ENCODE results near the gene LSM7.
"Not testable (repeated sequence)": the region's sequence is repeated elsewhere in the genome, so short reads cannot be mapped to it uniquely, and the experiment has no call there.

Gene LSM7

GRCh38 chr19:2359992-2360685 lies 31.8 kb upstream of the LSM7 start, which contains the start of gene TMPRSS9:
Gene TMPRSS9 (plus strand): TSS chr19:2360265. CDS start chr19:2389786, 29,521 bp downstream.
- Mint-ChIP-seq H3K36me3 (no peaks in the 10 kb centered on the region), H3K27me3 (peaks cover 7% of the 10 kb centered on the region), H3K27ac (no peak within 1 kb of the TSS), H3K4me3 (no peak within 1 kb of the TSS), H3K9me3 (ENCODE audit: low read depth) (no peaks in the 10 kb centered on the region), H3K4me1 (ENCODE audit: low read depth) (peaks cover 5% of the 10 kb centered on the region)

- no peak overlapping the region for H3K27ac Mint-ChIP-seq
- no peak overlapping the region for H3K4me3 Mint-ChIP-seq
- H3K36me3 Mint-ChIP-seq = no peaks in the 10 kb centered on the region
- H3K4me1 Mint-ChIP-seq (ENCODE audit: low read depth) = peaks cover 5% of the 10 kb centered on the region
- no peaks in the 10 kb centered on the region for H3K9me3 Mint-ChIP-seq (ENCODE audit: low read depth)
- peaks cover 4% of the 10 kb centered on the region for H3K27me3 Mint-ChIP-seq
These were observed 30.3 kb upstream of the LSM7 start for GRCh38 chr19:2358548-2359173.

DNA sequence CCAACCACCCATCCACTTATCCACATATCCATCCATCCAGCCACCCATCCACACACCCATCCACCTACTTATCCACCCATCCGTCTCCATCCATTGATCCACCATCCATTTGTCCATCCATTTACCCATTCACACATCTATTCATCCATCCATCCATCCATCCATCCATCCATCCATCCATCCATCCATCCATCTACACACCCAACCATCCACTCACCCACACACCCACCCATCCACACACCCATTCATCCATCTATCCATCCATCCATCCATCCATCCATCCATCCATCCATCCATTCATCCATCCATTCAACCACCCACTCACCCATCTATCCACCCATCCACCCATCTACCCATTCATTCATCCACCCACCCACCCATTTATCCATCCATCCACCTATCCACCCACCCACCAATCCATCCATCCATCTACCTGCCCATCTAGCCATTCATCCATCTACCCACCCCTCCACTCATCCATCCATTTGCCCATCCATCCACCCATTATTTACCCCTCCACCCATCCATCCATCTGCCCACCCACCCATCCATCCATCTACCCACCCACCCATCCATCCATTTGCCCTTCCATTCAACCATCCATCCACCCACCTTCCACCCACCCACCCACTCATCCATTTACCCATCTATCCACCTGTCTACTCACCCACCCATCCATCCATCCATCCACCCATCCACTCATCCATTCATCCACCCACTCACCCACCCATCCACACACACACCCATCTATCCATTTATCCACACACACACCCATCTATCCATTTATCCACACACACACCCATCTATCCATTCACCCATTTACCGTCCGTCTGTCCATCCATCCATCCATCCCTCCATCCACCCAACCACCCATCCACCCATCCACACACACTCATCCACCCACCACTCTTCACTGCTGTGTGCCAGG lies 29.2 kb upstream of the LSM7 start:
- Mint-ChIP-seq H3K36me3 (no peaks in the 10 kb centered on the region), H3K4me1 (ENCODE audit: low read depth) (peaks cover 5% of the 10 kb centered on the region), H3K27me3 (peaks cover 4% of the 10 kb centered on the region), H3K27ac (no peak overlapping the region), H3K4me3 (no peak overlapping the region), H3K9me3 (ENCODE audit: low read depth) (no peaks in the 10 kb centered on the region)

DNA sequence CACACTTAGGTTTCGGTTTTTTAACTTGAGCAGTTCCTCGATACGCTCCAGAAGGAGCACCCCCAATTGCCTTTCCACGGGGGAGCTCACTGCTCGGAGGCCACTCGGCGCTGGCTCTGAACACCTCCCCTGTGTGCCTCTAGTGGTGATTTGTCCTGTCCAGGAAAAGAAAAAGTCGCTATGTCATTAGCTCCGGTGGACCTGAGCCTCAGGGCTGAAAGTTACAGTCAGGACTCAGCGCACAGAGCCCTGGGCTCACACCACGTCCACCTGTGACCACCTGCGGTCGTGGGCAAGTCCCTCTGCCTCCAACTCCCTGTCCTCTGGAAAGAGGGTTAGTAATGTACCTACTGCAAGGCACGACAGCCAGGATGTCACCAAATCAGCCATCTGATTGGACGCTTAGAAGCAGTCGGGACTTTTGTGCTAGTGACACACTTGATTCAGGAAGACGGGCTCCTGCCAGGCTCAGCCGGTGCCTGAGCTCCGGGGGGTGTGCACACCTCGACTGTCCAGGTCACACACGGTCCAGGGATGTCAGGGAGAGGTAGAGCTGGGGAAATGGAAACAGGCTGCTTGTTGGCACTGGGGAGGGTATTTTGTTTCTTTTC lies 27.8 kb upstream of the LSM7 start:
- no peaks in the 10 kb centered on the region for H3K36me3 Mint-ChIP-seq
- no peak overlapping the region for H3K27ac Mint-ChIP-seq
- no peaks in the 10 kb centered on the region for H3K9me3 Mint-ChIP-seq (ENCODE audit: low read depth)
- H3K4me3 Mint-ChIP-seq = no peak overlapping the region
- H3K27me3 Mint-ChIP-seq = peaks cover 4% of the 10 kb centered on the region
- H3K4me1 Mint-ChIP-seq (ENCODE audit: low read depth) = peaks cover 5% of the 10 kb centered on the region

DNA sequence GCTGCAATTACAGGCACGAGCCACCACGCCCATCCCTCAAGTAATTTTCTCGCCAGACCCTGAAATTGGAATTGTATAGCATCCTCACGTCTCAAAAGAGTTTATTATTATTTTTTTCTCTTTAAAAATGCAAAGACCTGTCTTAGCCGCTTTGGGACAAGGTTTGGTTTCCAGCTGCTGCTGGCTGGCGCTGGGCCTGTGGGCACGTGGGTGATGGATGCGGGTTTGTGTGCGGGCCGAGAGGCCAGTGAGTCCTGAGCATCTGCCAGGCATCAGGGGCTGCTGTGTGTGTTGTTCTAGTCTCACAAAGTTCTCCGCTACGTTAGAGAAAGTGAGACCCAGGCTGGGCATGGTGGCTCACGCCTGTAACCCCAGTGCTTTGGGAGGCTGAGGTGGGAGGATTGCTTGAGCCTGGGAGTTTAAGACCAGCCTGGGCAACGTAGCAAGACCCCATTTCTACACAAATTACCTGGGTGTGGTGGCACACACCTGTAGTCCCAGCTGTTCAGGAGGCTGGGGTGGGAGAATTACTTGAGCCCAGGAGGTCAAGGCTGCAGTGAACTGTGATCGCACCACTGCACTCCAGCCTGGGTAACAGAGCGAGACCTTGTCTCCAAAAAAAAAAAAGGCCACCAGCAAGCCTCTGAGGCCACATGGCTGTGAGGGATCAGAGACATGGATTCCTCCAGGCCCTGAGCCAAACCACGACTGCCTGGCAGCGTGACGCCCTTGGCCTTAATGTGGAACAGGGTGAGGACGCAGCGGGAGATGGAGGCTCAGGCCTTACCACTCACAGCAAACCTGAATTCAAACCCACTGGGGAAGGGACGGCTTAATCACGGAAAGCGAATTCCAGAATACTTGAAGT lies 27.0 kb upstream of the LSM7 start:
- Mint-ChIP-seq H3K27ac (no peak overlapping the region), H3K4me1 (ENCODE audit: low read depth) (peaks cover 1% of the 10 kb centered on the region), H3K4me3 (no peak overlapping the region), H3K9me3 (ENCODE audit: low read depth) (no peaks in the 10 kb centered on the region), H3K36me3 (no peaks in the 10 kb centered on the region), H3K27me3 (peaks cover under 1% of the 10 kb centered on the region)

DNA sequence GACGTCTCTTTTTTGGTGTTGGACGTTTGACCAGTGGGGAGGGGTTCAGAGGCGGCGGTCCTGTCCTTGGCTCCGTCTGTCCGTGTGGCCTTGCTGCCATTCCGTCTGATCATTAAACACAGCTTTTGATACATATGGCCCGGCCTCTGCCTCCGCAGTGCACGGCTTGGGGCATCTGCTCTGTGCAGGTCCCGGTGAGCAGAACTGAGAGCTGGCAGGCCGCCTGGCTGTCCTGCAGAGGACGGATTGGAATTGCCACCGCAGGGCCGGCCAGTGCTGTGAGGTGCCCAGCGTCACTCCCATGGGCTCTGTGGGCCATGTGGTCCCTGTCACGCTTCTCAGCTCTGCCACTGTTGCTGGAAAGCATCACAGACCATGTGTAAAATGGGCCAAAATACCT lies 26.3 kb upstream of the LSM7 start:
- H3K9me3 Mint-ChIP-seq (ENCODE audit: low read depth) = no peaks in the 10 kb centered on the region
- no peaks in the 10 kb centered on the region for H3K4me1 Mint-ChIP-seq (ENCODE audit: low read depth)
- no peak overlapping the region for H3K27ac Mint-ChIP-seq
- H3K4me3 Mint-ChIP-seq = no peak overlapping the region
- no peaks in the 10 kb centered on the region for H3K36me3 Mint-ChIP-seq
- no peaks in the 10 kb centered on the region for H3K27me3 Mint-ChIP-seq

GRCh38 chr19:2353887-2354592 lies 25.7 kb upstream of the LSM7 start:
- Mint-ChIP-seq H3K4me1 (ENCODE audit: low read depth) (no peaks in the 10 kb centered on the region), H3K4me3 (no peak overlapping the region), H3K9me3 (ENCODE audit: low read depth) (no peaks in the 10 kb centered on the region), H3K27ac (no peak overlapping the region), H3K36me3 (no peaks in the 10 kb centered on the region), H3K27me3 (no peaks in the 10 kb centered on the region)

DNA sequence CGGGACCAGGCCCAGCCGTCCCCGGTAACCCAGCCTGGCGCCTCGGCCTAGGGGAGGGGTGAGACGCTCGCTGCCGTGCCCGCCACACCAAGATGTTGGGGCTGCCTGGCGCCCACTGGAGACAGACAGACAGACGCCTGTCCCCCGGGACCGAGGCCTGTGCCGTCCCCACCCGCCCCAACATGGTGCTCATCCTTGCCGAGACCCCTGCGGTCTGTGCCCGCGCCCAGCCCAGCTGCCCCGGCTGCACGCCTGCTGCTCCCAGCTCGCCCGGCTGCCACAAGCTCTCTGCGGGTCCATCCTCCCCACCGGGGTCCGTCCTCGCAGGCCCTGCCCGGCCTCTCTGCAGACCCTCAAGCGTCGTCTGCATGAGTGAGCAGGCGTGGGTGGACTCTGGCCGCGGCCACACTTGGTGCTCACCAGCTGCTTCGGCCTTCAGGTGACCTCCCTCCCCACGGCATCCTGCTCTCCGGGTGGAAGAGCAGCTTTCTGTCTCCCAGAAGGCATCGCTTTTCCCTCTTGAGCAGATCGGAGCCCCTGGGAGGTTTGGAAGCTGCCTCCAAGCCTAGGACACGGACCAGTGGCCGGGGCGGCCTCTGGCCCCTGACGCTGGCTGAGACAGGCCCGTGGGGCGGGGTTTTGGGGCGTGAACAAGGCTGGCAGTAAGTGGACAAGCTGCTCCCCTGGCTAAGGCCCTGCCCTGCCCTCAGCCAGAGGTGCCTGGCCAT lies 24.9 kb upstream of the LSM7 start:
- H3K27me3 Mint-ChIP-seq = no peaks in the 10 kb centered on the region
- H3K27ac Mint-ChIP-seq = no peak overlapping the region
- no peaks in the 10 kb centered on the region for H3K9me3 Mint-ChIP-seq (ENCODE audit: low read depth)
- no peaks in the 10 kb centered on the region for H3K4me1 Mint-ChIP-seq (ENCODE audit: low read depth)
- no peak overlapping the region for H3K4me3 Mint-ChIP-seq
- no peaks in the 10 kb centered on the region for H3K36me3 Mint-ChIP-seq

DNA sequence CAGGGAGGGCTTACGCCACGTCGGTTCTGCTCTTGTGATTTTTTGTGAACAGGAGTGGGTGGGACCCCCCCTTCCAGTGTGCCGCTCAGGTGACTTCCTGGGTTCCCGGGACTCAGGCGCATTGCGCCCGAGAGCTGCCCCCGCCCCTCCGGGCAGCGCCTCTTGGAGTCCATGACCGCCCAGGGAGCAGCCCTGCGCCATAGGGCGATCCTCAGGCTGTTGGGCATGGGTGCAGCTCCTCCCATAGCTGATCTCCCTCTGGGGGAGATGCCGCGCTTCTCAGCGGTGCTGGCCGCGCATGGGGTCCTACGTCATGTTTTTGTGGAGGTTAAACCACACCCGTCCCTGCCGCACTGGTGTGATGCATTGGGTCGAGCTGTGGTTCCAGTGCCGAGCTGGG lies 23.7 kb upstream of the LSM7 start:
- H3K27ac Mint-ChIP-seq = no peak overlapping the region

DNA sequence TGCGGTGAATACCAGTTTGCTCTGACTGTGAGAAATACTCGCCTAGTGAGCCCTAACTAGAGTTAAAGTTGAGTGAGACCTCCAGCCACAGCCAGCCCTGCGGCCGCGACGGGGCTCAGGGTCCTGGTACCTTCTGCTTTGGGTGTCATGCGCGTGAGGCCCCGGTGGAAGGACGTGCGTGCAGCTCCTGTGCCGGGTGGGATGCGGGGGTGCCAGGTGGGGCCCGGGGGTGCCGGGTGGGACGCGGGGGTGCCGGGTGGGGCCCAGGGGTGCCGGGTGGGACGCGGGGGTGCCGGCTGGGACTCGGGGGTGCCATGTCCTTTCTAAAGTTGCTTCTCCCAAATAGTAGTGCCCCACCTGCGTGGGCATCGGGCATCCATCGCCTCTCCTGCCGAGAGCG lies 23.2 kb upstream of the LSM7 start:
- no peaks in the 10 kb centered on the region for H3K27me3 Mint-ChIP-seq
- no peaks in the 10 kb centered on the region for H3K4me1 Mint-ChIP-seq (ENCODE audit: low read depth)
- no peak overlapping the region for H3K27ac Mint-ChIP-seq
- H3K36me3 Mint-ChIP-seq = no peaks in the 10 kb centered on the region
- H3K4me3 Mint-ChIP-seq = no peak overlapping the region
- H3K9me3 Mint-ChIP-seq (ENCODE audit: low read depth) = no peaks in the 10 kb centered on the region

More for the DNA sequence above, 23.7 kb upstream of the LSM7 start:
- H3K4me3 Mint-ChIP-seq = no peak overlapping the region
- H3K36me3 Mint-ChIP-seq = no peaks in the 10 kb centered on the region
- no peaks in the 10 kb centered on the region for H3K27me3 Mint-ChIP-seq
- H3K4me1 Mint-ChIP-seq (ENCODE audit: low read depth) = no peaks in the 10 kb centered on the region
- no peaks in the 10 kb centered on the region for H3K9me3 Mint-ChIP-seq (ENCODE audit: low read depth)

DNA sequence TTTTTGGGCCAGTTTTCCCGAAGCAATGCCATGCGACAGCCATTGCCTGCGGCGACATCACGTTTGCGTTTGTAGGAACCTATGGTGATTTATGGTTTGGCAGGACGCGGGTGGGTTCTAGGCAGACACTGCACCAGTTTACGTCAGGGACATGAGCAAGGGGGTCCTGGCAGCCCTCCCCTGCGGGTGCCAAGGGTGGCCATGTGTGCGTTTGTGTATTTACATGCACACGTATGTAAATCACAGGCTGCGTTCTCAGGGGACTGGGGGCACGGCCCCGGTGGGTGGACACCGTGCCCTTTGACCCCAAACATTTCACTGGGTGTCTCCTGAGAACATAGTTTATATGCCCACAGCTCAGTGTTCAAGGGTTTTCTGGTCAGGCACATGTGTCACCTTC lies 22.3 kb upstream of the LSM7 start:
- Mint-ChIP-seq H3K4me1 (ENCODE audit: low read depth) (no peaks in the 10 kb centered on the region), H3K27me3 (no peaks in the 10 kb centered on the region), H3K36me3 (no peaks in the 10 kb centered on the region), H3K4me3 (no peak overlapping the region), H3K27ac (no peak overlapping the region), H3K9me3 (ENCODE audit: low read depth) (no peaks in the 10 kb centered on the region)

DNA sequence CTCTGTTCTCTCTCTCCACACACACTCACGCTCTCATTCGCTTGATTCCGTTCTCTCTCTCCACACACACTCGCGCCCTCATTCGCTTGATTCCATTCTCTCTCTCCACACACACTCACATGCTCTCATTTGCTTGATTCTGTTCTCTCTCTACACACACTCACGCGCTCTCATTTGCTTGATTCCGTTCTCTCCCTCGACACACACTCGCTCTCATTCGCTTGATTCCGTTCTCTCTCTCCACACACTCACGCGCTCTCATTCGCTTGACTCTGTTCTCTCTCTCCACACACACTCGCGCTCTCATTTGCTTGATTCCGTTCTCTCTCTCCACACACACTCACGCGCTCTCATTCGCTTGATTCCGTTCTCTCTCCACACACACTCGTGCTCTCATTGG lies 21.4 kb upstream of the LSM7 start:
- not testable (repeated sequence) for H3K27me3 Mint-ChIP-seq; H3K4me1 Mint-ChIP-seq (ENCODE audit: low read depth); H3K27ac Mint-ChIP-seq; H3K36me3 Mint-ChIP-seq; H3K4me3 Mint-ChIP-seq; H3K9me3 Mint-ChIP-seq (ENCODE audit: low read depth)
